GM19240 (cell line): ENCODE results near the gene KSR2.
"Not testable (repeated sequence)": the region's sequence is repeated elsewhere in the genome, so short reads cannot be mapped to it uniquely, and the experiment has no call there.

Experiments
- DNase-seq: peaks from one replicate; pipeline ENCODE4 v3.0.0; 2011; ENCODE audit warnings: low spot score; ENCODE audit not compliant: insufficient read length

Gene KSR2

DNA sequence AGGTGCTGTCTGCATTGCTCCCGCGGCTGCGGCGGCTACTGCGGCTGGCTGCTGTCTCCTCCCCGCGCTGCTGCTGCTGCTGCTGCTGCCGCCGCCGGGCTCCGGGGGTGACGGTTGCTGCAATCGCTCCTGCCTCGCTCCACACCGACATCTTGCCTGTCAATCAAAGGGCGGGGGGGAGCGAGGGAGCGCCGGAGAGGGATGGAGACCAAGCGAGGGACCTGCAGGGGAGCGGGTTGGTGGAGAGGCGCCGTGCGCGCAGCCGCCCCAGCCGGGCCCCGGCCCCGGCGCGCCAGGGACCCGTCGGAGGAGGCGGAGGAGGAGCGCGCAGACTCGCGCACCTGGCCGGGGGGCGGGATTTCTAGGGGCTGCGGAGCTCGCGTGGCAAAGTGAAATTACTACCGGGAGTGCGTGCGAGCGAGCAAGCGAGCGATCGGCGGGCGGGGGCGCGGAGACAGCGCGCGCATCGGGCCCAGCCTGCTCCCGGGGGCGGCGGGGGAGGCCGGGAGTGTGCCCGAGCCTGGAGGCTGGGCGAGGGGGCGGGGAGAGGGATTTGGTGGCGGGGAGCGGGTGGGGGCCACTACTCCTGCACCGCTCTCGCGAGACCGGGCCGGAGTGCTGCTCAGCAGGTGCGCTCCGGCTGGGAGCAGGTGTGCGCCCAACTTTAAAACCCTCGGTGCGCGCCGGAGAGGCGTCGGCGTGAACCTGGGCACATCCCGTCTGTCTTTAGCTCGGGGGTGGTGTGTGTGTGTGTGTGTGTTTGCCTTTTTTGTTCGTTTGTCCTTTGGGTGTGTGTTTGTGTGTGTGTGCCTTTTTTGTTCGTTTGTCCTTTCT is at the start of gene KSR2:
KSR2 (minus strand) TSS at position 165 of the 834 bp plus-strand sequence. CDS start 735 bp downstream, outside the sequence.
- peak; percentile 41 for DNase-seq

DNA sequence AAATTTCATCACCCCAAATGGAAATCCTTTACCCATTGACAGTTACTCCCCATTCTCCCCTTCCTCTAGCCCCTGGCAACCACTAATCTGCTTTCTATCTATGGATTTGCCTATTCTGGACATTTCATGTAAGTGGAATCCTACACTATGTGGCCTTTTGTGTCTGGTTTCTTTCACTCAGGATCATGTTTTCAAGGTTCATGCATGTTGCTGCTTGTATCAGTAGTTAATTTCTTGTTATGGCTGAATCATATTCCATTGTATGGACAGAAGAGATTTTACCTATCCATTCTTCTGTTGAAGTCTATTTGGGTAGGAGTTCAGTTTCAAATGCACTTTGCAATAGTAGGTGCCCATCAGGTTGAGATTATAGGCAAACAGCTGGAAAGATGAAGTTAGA is 49.1 kb upstream of the KSR2 start:
- DNase-seq, result no peak

- peak; percentile 95 for DNase-seq
Measured at GRCh38 chr12:118016424-118017264, 47.9 kb upstream of the KSR2 start, which contains the start of gene RFC5. TSS of gene RFC5 (plus strand) at chr12:118016703. CDS start at chr12:118016828, 125 bp downstream.

DNA sequence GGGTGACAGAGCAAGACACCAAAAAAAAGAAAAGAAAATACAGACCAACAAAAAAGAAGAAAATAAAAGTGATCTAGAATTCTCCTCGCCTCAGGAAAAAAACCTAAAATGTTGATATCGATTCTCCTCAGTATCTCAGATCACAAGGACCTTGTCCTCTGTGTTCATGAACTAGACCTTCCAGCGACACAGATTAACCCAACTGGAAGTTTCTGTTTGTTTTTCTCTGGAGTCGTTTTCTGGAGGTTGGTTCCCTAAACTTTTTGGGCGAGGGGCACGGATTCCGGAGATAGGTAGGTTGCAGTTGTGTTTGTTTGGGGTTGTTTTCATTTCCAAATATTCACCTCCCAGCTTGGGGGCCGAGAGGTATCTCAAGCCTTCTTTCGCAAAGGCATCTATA is 47.2 kb upstream of the KSR2 start:
- DNase-seq, result no peak

DNA sequence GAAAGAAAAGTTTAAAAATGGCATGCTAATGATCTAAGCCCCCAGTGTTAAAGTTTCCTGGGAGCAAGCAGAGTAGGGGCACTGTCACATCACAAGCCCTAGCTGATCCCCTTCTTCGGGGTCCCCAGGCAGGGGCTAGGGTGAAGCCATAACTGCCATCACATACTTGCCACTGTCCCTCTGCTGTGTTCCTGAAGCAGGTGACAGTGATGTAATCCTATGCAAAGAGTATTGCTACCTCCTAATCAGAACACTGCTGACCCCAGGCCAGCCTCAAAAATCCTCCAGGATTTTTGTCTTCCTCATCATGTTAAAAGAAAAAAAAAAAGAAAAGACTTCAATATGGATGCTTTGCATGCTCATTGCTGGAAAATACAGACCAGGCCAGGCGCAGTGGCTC is 46.5 kb upstream of the KSR2 start:
- no peak for DNase-seq

GRCh38 chr12:118013283-118013682 is 44.5 kb upstream of the KSR2 start:
- DNase-seq, result no peak

GRCh38 chr12:118011961-118012360 is 43.2 kb upstream of the KSR2 start:
- no peak for DNase-seq

- no peak for DNase-seq
Measured at GRCh38 chr12:118011377-118011776, 42.6 kb upstream of the KSR2 start.

- DNase-seq, result no peak
Measured at GRCh38 chr12:118010903-118011302, 42.1 kb upstream of the KSR2 start.

DNA sequence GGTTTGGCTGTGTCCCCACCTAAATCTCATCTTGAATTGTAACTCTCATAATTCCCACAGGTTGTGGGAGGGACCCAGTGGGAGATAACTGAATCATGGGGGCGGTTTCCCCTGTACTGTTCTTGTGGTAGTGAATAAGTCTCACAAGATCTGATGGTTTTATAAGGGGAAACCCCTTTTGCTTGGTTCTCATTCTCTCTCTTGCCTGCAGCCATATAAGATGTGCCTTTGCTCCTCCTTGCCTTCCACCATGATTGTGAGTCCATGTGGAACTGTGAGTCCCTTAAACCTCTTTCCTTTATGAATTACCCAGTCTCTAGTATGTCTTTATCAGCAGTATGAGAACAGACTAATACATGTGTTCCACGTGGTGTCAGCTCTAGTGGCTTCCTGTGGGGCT is 31.0 kb upstream of the KSR2 start:
- DNase-seq, result not testable (repeated sequence)

GRCh38 chr12:117998719-117999118 is 29.9 kb upstream of the KSR2 start:
- DNase-seq, result no peak

GRCh38 chr12:117994551-117995438 is 26.0 kb upstream of the KSR2 start:
- no peak for DNase-seq

DNA sequence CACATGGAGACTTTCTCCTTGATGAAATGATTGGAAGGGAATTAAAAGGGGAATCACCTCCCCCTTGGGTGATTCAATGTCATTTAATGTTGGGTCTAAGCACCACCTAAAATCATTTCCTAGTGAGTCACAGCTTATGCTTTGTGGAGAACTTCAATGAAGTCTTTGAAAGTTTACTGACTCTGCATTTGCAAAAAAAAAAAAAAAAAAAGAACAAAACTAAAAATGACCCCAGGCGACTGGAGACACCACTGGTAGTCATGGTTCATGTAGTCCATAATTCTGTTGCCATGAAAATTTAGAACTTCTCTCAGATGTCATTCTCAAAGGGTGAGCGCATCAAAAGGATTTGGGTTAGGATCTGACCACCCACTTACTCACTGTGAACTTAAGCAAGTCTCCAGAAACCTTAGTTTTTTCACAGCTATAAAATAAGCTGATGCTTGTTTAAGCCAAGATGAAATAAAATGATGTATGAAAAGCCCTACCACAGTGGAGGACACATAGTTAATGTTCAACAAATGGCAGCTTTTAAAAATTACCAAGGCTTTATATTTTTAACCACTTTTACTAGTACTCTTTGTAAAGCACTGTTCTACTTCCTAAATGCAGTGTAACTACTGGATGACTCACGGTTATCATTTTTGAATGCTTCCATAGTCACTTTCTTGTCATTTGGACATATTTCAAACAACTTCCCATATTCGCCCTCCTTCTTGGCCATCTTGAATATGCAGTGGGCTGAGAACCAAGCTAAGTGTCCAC is 18.1 kb upstream of the KSR2 start:
- no peak for DNase-seq

DNA sequence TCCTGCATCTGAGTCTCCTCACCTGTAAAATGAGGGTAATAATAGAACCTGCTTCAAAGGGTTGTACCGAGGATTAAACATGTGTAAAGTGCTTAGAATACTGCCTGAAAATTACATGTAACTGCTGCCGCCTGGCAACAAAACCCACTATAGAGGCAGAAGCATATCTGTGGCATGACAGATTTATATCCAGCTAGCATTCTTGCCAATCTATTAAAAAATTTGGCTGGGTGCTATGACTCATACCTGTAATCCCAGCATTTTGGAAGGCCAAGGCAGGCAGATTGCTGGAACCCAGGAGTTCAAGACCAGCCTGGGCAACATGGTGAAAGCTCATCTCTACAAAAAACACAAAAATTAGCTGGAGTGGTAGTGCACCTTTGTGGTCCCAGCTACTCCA is 16.4 kb upstream of the KSR2 start:
- DNase-seq, result no peak

DNA sequence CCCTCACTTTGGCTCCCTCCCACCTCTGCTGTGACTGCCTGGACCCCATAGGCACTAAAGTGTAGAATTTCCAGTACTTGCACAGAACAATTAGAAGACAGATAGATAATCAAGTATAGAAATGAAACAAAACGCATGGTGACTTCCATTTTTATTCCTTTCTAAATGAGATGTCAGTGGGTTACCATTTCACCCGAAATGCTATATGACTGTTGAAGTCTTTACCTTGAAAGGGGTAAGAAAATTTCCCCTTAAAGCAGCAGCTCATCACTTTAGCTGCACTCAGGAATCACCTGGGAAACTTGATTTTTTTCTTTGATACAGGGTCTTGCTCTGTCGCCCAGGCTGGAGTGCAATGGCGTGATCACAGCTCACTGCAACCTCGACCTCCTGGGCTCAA is 12.5 kb upstream of the KSR2 start:
- no peak for DNase-seq

DNA sequence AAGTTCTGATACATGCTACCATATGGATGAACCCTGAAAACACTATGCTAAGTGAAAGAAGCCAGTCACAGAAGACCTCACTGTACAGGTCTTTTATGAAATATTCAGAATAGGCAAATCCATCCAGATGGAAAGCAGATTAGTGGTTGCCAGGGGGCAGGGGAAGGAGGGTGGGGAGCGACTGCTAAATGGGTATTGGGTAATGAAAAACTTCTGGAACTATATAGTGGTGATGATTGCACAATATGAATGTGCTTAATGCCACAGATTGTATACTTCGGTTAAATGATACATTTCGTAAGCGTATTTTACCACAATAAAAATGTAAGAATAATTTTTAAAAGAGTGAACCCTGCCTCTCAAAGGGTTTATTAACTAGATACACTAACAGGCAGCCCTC is 11.8 kb upstream of the KSR2 start:
- no peak for DNase-seq

DNA sequence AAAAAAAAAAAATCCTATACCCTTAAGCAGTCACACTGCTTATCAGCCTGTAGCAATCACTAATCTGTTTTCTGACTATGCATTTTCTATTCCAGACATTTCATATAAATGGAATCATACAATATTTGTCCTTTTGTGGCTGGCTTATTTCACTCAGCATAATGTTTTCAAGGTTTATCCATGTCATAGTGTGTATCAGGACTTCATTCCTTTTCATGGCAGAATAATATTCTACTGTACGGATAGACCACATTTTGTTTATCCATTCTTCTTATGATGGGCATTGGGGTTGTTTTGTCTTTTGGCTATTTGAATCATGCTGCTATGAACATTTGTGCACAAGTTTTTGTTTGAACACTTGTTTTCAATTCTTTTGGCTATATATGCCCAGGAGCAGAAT is 8.6 kb upstream of the KSR2 start:
- no peak for DNase-seq

DNA sequence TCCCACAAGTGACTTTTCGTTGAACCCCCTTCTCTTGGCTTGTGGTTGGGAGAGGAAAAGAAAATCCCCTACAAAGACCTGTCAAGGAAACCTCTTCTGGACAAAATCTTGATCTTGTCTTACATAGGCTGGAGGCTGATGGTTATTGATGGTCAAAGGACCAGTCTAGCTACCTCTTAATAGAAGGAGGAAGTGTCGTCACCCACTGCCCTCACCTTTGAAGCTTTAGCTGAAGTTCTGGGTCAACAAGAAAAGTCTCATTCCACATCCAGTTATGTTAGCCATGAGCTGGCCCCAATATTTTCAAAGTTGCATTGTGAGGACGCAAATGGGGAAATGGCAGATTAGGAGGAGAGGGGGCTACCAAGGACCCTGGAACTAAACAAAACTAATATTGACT is 6.2 kb upstream of the KSR2 start:
- DNase-seq, result no peak

DNA sequence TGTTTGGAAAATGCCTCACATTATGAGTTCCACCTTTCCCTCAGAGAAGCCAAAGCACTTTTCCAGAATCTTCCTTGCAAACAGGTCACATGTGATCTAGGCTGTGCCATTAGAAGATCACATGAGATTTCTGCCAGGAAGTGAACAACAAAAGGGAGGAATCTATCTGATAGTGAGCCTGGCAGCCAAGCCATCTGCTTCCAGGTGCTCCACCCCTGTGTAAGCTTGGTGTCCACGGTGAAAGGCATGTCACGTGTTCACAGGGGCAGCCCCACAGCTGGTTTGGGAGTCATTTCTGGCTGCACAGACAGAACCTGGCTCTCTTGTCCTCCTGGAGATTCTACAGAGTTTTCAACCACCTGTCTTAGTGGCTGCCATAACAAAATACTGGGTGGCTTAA is 3.5 kb upstream of the KSR2 start:
- no peak for DNase-seq

DNA sequence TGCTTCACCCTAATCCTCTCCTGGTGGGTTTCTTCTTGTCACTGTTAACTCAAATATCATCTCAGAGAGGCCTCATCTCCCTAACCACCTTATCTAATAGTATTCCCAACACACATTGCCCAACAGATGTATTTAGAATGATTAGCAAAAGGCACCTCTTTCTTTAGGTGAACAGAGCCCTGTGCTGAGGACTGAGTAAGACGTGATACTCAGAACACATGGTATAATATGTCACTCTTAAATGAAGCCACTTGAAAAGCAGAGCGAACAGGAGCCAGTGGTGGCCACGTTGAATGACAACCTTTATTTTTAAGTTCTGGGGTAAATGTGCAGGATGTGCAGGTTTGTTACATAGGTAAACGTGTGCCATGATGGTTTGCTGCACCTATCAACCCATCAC is 1.5 kb upstream of the KSR2 start:
- DNase-seq, result no peak
